SK-N-SH (cell line): Measurements from ENCODE around the gene MACROD1. TPM values are rescaled to one million over a fixed set of nuclear protein-coding genes. Genes with fewer than 3 reads are reported as not detected.

Experiments
- CTCF ChIA-PET: fragments of 300-600, 350-600 bp; formaldehyde crosslinking; extraction: SDS; loops from one replicate; lab custom pipeline; 2021; lab: Yijun Ruan, JAX
- POLR2A ChIA-PET: fragments of 350-600 bp; sonication (Branson Sonifier 250); formaldehyde crosslinking; extraction: SDS; loops from one replicate; lab custom pipeline; 2020; ENCODE audit warnings: antibody characterized with exemption, inconsistent platforms; lab: Yijun Ruan, JAX
- DNase-seq: peaks from one replicate; pipeline ENCODE4 v3.0.0; 2012
- H2AFZ ChIP-seq: fragments of 200-600 bp; sonication (generic); 2 replicates; pipeline ENCODE4 v1.8.1; 2016; ENCODE audit warnings: antibody characterized with exemption, mild to moderate bottlenecking, low read depth
- H3F3A ChIP-seq: fragments of 200-600 bp; sonication (generic); replicated peaks from 2 replicates; pipeline ENCODE3; 2016; ENCODE audit warnings: antibody characterized with exemption, mild to moderate bottlenecking; ENCODE audit not compliant: insufficient read depth
- H3K27ac ChIP-seq, 2 experiments: fragments of 200-500 bp in 1 of 2; fragments of 200-600 bp in 1 of 2; sonication (Bioruptor generic) in 1 of 2; sonication (generic), shearing (Covaris generic) in 1 of 2; 2 replicates each; pipeline versions ENCODE4 v1.5.1 to v1.6.1; 2014 to 2016; ENCODE audit warnings: low read depth in 2 of 2, inconsistent platforms in 1 of 2, low read length in 1 of 2, mild to moderate bottlenecking in 1 of 2, mixed read lengths in 1 of 2
- H3K27me3 ChIP-seq: fragments of 200-600 bp; sonication (generic), shearing (Covaris generic); 2 replicates; pipeline ENCODE4 v1.6.1; 2016; ENCODE audit warnings: mixed run types; ENCODE audit not compliant: insufficient read depth
- H3K36me3 ChIP-seq, 2 experiments: fragments of 200-500 bp in 1 of 2; fragments of 200-600 bp in 1 of 2; sonication (Bioruptor generic) in 1 of 2; sonication (generic) in 1 of 2; replicated peaks in 1 of 2; 2 replicates each; pipeline versions ENCODE3 to v1.5.1; 2014 to 2016; ENCODE audit warnings: low read length in 1 of 2, mild to moderate bottlenecking in 1 of 2; ENCODE audit not compliant: insufficient read depth in 2 of 2, control insufficient read depth in 1 of 2
- H3K4me1 ChIP-seq, 2 experiments: fragments of 200-500 bp in 1 of 2; fragments of 200-600 bp in 1 of 2; sonication (Bioruptor generic) in 1 of 2; sonication (generic), shearing (Covaris generic) in 1 of 2; 2 replicates each; pipeline versions ENCODE4 v1.5.1 to v1.6.1; 2014 to 2016; ENCODE audit warnings: low read depth in 1 of 2, low read length in 1 of 2, mixed run types in 1 of 2; ENCODE audit not compliant: insufficient read depth in 2 of 2, control insufficient read depth in 1 of 2
- H3K4me2 ChIP-seq: fragments of 200-600 bp; sonication (generic), shearing (Covaris generic); 2 replicates; pipeline ENCODE4 v1.6.1; 2017; ENCODE audit warnings: mixed run types
- H3K4me3 ChIP-seq, 2 experiments: fragments of 200-500 bp in 1 of 2; fragments of 200-600 bp in 1 of 2; sonication (Bioruptor generic) in 1 of 2; sonication (generic), shearing (Covaris generic) in 1 of 2; 2 replicates each; pipeline versions ENCODE4 v1.5.1 to v1.8.1; 2014 to 2016; ENCODE audit warnings: low read depth in 2 of 2, inconsistent platforms in 1 of 2, low read length in 1 of 2, mild to moderate bottlenecking in 1 of 2, mixed read lengths in 1 of 2, moderate library complexity in 1 of 2
- H3K79me2 ChIP-seq: fragments of 200-600 bp; sonication (generic); 2 replicates; pipeline ENCODE4 v1.8.1; 2017; ENCODE audit warnings: mild to moderate bottlenecking; ENCODE audit not compliant: insufficient read depth
- H3K9ac ChIP-seq: fragments of 200-600 bp; sonication (generic); 2 replicates; pipeline ENCODE4 v1.6.1; 2017; ENCODE audit warnings: mixed run types
- H3K9me2 ChIP-seq: fragments of 200-600 bp; sonication (generic); 2 replicates; pipeline ENCODE4 v1.6.1; 2017; ENCODE audit warnings: mixed run types
- H3K9me3 ChIP-seq: fragments of 200-600 bp; sonication (generic); 2 replicates; pipeline ENCODE4 v1.6.1; 2017; ENCODE audit warnings: mixed run types, mild to moderate bottlenecking, moderate library complexity
- H4K20me1 ChIP-seq: fragments of 200-600 bp; sonication (generic); 2 replicates; pipeline ENCODE4 v1.6.1; 2017; ENCODE audit warnings: mild to moderate bottlenecking, mixed run types; ENCODE audit not compliant: insufficient read depth
- CHD2 ChIP-seq: fragments of 150-350 bp; IDR thresholded peaks from 2 replicates; pipeline ENCODE4 v1.6.1; 2018; ENCODE audit warnings: low read length; ENCODE audit not compliant: partially characterized antibody
- EP300 ChIP-seq, 2 experiments: IDR thresholded peaks; 2 replicates each; pipeline versions ENCODE4 v1.4.0 to v1.6.1; 2012; ENCODE audit warnings: borderline replicate concordance in 1 of 2, low read depth in 1 of 2, low read length in 1 of 2
- EZH2phosphoT487 ChIP-seq: fragments of 200-600 bp; sonication (generic); IDR thresholded peaks from 2 replicates; pipeline ENCODE4 v1.6.1; 2017; ENCODE audit warnings: low read depth, mixed run types, mild to moderate bottlenecking, antibody characterized with exemption, moderate library complexity, borderline replicate concordance
- JUND ChIP-seq: IDR thresholded peaks from 2 replicates; pipeline ENCODE4 v1.4.0; 2012
- NFIC ChIP-seq: IDR thresholded peaks from 2 replicates; pipeline ENCODE4 v1.4.0; 2012; ENCODE audit warnings: borderline replicate concordance
- NRF1 ChIP-seq: IDR thresholded peaks from 2 replicates; pipeline ENCODE4 v1.6.1; 2012; ENCODE audit warnings: low read depth, mild to moderate bottlenecking, low read length
- POLR2AphosphoS5 ChIP-seq: IDR thresholded peaks from 2 replicates; pipeline ENCODE4 v1.6.1; 2012; ENCODE audit warnings: low read depth, low read length
- RAD21 ChIP-seq: IDR thresholded peaks from 2 replicates; pipeline ENCODE4 v1.6.1; 2012; ENCODE audit warnings: mild to moderate bottlenecking, low read length
- RCOR1 ChIP-seq: fragments of 150-350 bp; IDR thresholded peaks from 2 replicates; pipeline ENCODE4 v1.6.1; 2017; ENCODE audit warnings: antibody characterized with exemption, low read length
- RFX5 ChIP-seq: IDR thresholded peaks from 2 replicates; pipeline ENCODE4 v1.6.1; 2012; ENCODE audit warnings: mild to moderate bottlenecking, improper control_type of control experiment, low read length
- SMC3 ChIP-seq: IDR thresholded peaks from 2 replicates; pipeline ENCODE4 v1.6.1; 2012; ENCODE audit warnings: low read depth, low read length, improper control_type of control experiment
- TCF12 ChIP-seq: IDR thresholded peaks from 2 replicates; pipeline ENCODE4 v1.4.0; 2012
- TEAD4 ChIP-seq: IDR thresholded peaks from 2 replicates; pipeline ENCODE4 v1.4.0; 2012; ENCODE audit warnings: mild to moderate bottlenecking, borderline replicate concordance; ENCODE audit not compliant: insufficient read depth
- USF2 ChIP-seq: fragments of 150-350 bp; IDR thresholded peaks from 2 replicates; pipeline ENCODE4 v1.6.1; 2017; ENCODE audit warnings: antibody characterized with exemption, low read length, low read depth, borderline replicate concordance
- WGBS: methylation state at CpG from one replicate; pipeline ENCODE4 v1.1.6; 2017; ENCODE audit warnings: low lambda C conversion rate; 5-methylcytosine and 5-hydroxymethylcytosine counted together
- polyA plus RNA-seq, 3 experiments: library from polyadenylated mRNA; depleted of rRNA; stranded (reverse); fragments of >200 nt; gene quantifications; 2 replicates each; pipeline ENCODE4 v1.2.3, GENCODE V29; 2012
- TF ChIP-seq, protein P1 (sequence below): IDR thresholded peaks from 2 replicates; pipeline ENCODE4 v1.6.1; 2012; ENCODE audit warnings: mild to moderate bottlenecking, low read depth, low read length, moderate library complexity
- TF ChIP-seq, protein P2 (sequence below): fragments of 200-600 bp; sonication (generic); IDR thresholded peaks from 2 replicates; pipeline ENCODE4 v1.6.1; 2017; ENCODE audit warnings: antibody characterized with exemption, mild to moderate bottlenecking, moderate library complexity
- TF ChIP-seq, protein P3 (sequence below): fragments of 150-350 bp; IDR thresholded peaks from 2 replicates; pipeline ENCODE4 v1.6.1; 2016; ENCODE audit warnings: mild to moderate bottlenecking, low read depth, low read length

MACROD1 gene
- polyA plus RNA-seq, 1 of the 3 experiments (the other 2 are of a cell fraction): 49.1 TPM

GRCh38 chr11:64057890-64058289, 108.0 kb downstream of the MACROD1 start (continued):
- TF ChIP-seq, protein P1, sequence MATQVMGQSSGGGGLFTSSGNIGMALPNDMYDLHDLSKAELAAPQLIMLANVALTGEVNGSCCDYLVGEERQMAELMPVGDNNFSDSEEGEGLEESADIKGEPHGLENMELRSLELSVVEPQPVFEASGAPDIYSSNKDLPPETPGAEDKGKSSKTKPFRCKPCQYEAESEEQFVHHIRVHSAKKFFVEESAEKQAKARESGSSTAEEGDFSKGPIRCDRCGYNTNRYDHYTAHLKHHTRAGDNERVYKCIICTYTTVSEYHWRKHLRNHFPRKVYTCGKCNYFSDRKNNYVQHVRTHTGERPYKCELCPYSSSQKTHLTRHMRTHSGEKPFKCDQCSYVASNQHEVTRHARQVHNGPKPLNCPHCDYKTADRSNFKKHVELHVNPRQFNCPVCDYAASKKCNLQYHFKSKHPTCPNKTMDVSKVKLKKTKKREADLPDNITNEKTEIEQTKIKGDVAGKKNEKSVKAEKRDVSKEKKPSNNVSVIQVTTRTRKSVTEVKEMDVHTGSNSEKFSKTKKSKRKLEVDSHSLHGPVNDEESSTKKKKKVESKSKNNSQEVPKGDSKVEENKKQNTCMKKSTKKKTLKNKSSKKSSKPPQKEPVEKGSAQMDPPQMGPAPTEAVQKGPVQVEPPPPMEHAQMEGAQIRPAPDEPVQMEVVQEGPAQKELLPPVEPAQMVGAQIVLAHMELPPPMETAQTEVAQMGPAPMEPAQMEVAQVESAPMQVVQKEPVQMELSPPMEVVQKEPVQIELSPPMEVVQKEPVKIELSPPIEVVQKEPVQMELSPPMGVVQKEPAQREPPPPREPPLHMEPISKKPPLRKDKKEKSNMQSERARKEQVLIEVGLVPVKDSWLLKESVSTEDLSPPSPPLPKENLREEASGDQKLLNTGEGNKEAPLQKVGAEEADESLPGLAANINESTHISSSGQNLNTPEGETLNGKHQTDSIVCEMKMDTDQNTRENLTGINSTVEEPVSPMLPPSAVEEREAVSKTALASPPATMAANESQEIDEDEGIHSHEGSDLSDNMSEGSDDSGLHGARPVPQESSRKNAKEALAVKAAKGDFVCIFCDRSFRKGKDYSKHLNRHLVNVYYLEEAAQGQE: no peak
- TF ChIP-seq POLR2AphosphoS5: no peak

DNA sequence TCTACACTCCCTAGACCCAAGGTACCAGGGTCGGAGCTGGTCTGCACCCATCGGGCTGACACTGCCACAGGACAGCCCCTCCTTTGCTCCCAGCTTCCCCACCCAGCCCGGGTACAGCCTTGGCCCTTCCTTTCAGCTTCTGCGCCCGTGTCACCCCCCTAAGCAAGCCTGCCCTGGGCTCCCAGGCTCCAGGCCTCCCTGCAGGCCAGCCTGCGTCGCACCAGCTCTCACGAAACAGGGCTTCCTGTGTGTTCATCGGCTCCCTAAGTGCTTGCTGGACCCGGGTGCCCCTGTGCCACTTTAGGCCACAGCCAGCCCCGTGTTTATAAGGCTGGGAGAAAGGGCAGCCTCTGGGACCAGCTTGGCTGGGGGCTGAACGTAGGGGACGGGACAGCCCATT, 109.1 kb downstream of the MACROD1 start:
- TF ChIP-seq TEAD4 (no peak), NFIC (no peak)
- TF ChIP-seq, protein P2, sequence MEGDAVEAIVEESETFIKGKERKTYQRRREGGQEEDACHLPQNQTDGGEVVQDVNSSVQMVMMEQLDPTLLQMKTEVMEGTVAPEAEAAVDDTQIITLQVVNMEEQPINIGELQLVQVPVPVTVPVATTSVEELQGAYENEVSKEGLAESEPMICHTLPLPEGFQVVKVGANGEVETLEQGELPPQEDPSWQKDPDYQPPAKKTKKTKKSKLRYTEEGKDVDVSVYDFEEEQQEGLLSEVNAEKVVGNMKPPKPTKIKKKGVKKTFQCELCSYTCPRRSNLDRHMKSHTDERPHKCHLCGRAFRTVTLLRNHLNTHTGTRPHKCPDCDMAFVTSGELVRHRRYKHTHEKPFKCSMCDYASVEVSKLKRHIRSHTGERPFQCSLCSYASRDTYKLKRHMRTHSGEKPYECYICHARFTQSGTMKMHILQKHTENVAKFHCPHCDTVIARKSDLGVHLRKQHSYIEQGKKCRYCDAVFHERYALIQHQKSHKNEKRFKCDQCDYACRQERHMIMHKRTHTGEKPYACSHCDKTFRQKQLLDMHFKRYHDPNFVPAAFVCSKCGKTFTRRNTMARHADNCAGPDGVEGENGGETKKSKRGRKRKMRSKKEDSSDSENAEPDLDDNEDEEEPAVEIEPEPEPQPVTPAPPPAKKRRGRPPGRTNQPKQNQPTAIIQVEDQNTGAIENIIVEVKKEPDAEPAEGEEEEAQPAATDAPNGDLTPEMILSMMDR: no peak
- peaks cover 4 to 95% of the 10 kb centered on the region in 2 experiments; a peak in 3 of 4 replicates for H3K4me1 ChIP-seq
- no peaks in the 10 kb centered on the region for H3K79me2 ChIP-seq
- WGBS: 85% methylated on average over 7 of the region's 13 CpGs
- CTCF ChIA-PET: interaction anchor here (0.8 to 2.9 kb wide), 7 partner anchors 16 to 91 kb away, joined by 3 to 12 read pairs (median 4); no protein-coding TSS in a partner anchor
- no peaks in the 10 kb centered on the region for H3K36me3 ChIP-seq
- no peaks in the 10 kb centered on the region for H3F3A ChIP-seq
- no peaks in the 10 kb centered on the region for H3K9me3 ChIP-seq
- no peaks in the 10 kb centered on the region for H3K27me3 ChIP-seq
- no peak overlapping the region for H3K4me3 ChIP-seq
- H3K27ac ChIP-seq: peak overlapping the region in 1 of 2 experiments; percentile 100; a peak in 2 of 4 replicates
- H4K20me1 ChIP-seq: no peaks in the 10 kb centered on the region
- H3K9me2 ChIP-seq: no peaks in the 10 kb centered on the region
- H3K4me2 ChIP-seq: no peak overlapping the region
- H3K9ac ChIP-seq: no peak overlapping the region
- H2AFZ ChIP-seq: no peak overlapping the region
- no peak for DNase-seq
- POLR2A ChIA-PET: interaction anchor here (0.9 to 1.6 kb wide), 7 partner anchors 8 to 93 kb away, joined by 3 to 8 read pairs (median 4); no protein-coding TSS in a partner anchor

DNA sequence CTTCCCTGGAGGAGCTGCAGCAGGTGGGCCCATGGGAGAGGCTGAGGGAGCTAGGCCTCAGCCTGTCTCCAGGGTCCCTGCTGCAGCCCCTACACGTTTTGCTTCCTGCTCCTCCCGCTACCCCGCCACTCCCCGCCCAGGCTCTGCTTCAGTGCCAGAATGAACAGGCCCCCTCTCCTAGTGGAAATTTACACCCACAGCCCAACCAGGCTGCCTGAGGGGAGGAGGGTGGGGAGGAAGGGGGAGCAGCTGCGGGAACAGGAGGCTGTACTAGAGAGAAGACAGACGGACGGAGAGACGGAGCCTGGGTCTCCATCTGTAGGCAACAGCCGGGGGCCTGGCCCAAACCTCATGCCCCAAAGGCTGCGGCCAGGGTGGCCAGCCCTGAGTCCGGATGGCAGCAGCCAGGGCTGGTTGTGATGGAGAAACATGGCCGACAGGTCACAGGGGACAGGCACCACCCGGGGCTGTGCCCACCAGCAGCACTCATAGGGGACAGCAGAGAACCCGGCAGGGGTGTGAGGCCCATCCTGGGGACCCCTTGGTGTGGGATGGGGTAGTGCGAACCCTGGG, 109.6 kb downstream of the MACROD1 start:
- Histone ChIP-seq H4K20me1 (no peaks in the 10 kb centered on the region), H3K36me3 (no peaks in the 10 kb centered on the region), H3K9ac (no peak overlapping the region), H3K79me2 (no peaks in the 10 kb centered on the region), H3K4me1 (peaks cover 4 to 96% of the 10 kb centered on the region in 2 experiments; a peak in 3 of 4 replicates), H3K27me3 (no peaks in the 10 kb centered on the region), H3K4me2 (no peak overlapping the region), H3F3A (no peaks in the 10 kb centered on the region), H2AFZ (no peak overlapping the region), H3K9me2 (no peaks in the 10 kb centered on the region), H3K27ac (peak overlapping the region in 1 of 2 experiments; percentile 100; a peak in 2 of 4 replicates), H3K4me3 (no peak overlapping the region), H3K9me3 (no peaks in the 10 kb centered on the region)
- ChIA-PET POLR2A (interaction anchor here (0.9 to 1.6 kb wide), 5 partner anchors 10 to 93 kb away, joined by 3 to 8 read pairs (median 4); no protein-coding TSS in a partner anchor), CTCF (interaction anchor here (1.0 to 2.9 kb wide), 5 partner anchors 16 to 92 kb away, joined by 3 to 12 read pairs (median 4); no protein-coding TSS in a partner anchor)
- WGBS: 89% methylated on average over 9 of the region's 15 CpGs
- peak; percentile 62 for DNase-seq
- peak; percentile 21 for TF ChIP-seq RAD21
- TF ChIP-seq EP300 (IDR thresholded peaks at IDR 0.05; ENCODE audit: borderline replicate concordance in 1 of 2, low read depth in 1 of 2, low read length in 1 of 2): peak in 1 of 2 experiments; percentile 81; a peak in 2 of 4 replicates
- no peak for TF ChIP-seq SMC3
- peak; percentile 73 for TF ChIP-seq RCOR1
- TF ChIP-seq USF2: no peak
- TF ChIP-seq, protein P3, sequence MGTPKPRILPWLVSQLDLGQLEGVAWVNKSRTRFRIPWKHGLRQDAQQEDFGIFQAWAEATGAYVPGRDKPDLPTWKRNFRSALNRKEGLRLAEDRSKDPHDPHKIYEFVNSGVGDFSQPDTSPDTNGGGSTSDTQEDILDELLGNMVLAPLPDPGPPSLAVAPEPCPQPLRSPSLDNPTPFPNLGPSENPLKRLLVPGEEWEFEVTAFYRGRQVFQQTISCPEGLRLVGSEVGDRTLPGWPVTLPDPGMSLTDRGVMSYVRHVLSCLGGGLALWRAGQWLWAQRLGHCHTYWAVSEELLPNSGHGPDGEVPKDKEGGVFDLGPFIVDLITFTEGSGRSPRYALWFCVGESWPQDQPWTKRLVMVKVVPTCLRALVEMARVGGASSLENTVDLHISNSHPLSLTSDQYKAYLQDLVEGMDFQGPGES: no peak
- no peak for TF ChIP-seq JUND
- no peak for TF ChIP-seq NRF1
- peak; percentile 35 for TF ChIP-seq CHD2
- no peak for TF ChIP-seq TCF12
- no peak for TF ChIP-seq RFX5
- TF ChIP-seq EZH2phosphoT487: no peak
